ENCODE measurements around the gene CGB8. TPM values are rescaled to one million over a fixed set of nuclear protein-coding genes. Genes with fewer than 3 reads are reported as not detected.
"Not testable (repeated sequence)": the region's sequence is repeated elsewhere in the genome, so short reads cannot be mapped to it uniquely, and the experiment has no call there.

Gene CGB8
- total RNA-seq, 1 donor from 2014 or later, result not detected

GRCh38 chr19:49065905-49066512 is 17.1 kb upstream of the CGB8 start:
- intact Hi-C loops (cut with micrococcal nuclease), result no loop called here

DNA sequence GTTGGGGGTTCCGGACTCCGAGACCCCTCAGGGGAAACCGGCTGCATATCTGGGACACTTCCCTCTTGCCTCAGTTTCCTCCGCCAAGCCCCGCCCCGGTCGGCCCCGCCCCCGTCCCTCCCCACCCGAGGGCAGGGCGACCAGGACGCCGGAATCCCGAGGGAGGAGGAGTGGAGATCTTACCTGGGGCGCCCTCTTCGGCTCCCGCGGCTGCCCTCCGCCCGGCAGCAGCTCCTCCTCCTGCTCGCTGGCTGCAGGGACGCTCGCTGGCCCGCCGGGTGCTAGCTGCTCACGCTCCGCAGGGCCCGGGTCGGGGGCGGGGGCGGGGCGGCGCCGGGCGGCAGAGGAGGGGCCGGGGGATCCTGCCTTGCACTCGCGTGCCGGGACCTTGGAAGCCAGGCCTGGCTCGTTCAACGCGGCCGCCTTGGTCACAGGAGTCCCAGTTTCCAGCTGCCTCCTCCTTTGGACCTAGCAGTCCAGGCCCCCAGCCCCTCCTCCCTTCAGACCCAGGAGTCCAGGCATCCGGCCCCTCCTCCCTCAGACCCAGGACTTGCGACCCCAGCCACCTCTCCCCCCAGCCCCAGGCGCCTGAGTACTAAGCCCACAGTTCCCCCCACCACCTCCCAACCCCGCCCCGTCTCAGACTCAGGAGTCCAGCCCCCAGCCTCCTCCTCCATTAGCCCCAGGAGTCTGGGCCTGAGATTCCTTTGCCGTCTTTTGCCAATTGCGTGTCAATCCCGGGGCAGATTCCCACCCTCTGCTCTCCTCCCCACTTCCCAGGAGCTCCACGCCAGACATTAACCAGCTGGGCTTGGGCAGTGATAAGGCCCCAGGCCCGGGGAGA is 16.1 kb upstream of the CGB8 start, which contains the start of gene NTF4:
Gene NTF4, minus strand, starts transcription at position 51 of the 844 bp plus-strand sequence. CDS start 2,821 bp downstream, outside the sequence.
- intact Hi-C loops (cut with micrococcal nuclease), result no loop called here

DNA sequence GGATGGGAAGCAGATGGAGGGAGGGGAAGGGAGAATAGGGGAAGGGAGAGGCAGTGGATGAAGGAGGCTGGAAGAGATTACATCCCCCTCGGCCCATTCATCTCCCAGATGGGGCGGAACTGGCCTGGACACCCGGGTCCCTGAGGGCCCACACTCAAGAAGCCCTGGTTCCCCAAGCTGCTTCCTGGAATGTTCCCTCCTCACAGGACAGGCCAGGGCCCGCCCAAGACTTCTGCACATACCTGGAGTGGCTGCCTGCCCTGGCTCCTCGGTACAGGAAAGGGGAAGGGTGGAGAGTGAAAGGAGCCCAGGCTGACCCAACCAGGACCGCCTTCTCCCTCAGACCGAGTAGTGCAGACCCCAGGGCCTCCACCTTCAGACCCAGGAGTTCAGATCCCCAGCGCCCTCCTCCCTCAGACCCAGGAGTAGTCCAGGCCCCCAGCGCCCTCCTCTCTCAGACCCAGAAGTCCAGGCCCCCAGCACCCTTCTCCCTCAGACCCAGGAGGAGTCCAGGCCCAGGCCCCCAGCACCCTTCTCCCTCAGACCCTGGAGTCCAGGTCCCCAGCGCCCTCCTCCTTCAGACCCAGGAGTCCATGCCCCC is 15.2 kb upstream of the CGB8 start:
- intact Hi-C loops (cut with micrococcal nuclease), result no loop called here

DNA sequence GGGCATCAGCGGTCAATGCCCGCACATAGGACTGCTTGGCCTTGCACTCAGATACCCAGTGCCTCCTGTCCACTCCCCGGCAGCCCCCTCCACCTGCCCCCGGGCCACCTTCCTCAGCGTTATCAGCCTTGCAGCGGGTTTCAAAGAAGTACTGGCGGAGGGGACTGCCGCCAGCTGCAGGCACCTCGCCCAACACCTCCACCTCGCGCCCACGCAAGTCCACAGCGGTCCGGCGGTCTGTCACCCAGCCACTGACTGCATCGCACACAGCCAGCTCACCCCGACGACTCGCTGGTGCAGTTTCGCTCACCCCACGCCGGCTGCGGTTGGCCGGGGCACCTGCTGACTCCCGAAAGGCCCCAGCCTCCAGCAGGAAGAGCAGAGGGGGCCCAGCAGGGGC is 12.5 kb upstream of the CGB8 start:
- intact Hi-C loops (cut with micrococcal nuclease), result no loop called here

- intact Hi-C loops (cut with micrococcal nuclease), result no loop called here
Observed at GRCh38 chr19:49061000-49061399, 12.1 kb upstream of the CGB8 start.

DNA sequence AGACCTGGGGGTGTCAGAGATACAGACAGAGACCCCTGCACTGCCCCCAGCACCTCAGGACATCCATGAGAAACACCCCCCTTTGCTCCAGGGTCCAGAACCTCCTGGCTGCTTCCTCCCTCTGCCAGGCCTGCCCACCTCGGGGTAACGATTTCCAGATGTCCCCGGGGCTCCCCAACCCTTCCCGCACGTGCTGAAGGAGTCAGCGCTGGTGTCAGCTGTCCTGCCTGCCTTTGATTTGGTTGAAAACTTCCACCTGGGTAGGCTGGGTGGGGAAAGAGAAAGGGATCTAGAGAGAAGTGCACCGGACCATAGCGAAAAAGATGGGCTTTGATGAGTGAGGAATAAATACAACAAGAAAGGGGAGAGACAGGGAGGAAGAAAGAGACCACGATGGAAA is 10.1 kb upstream of the CGB8 start:
- intact Hi-C loops (cut with micrococcal nuclease), result no loop called here

DNA sequence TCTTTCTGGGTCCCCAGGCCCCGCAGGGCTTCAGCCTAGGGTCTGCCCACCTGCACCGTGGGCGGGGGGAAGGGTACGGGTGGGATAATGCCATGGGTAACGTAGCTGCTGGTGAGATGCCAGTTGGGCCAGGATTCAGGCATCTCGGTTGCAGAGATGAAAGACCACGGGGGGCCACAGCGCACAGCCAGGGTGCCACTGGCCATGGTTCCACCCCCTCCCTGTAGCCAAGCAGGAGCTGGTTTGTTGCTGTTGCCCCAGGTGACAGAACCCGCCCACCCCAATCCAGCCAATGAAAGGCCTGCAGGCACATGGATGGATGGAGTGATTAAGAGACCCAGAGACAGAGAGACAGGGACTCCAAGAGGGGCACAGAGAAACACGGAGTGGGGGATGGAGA is 9.7 kb upstream of the CGB8 start:
- intact Hi-C loops (cut with micrococcal nuclease), result no loop called here

GRCh38 chr19:49057636-49058234 is 8.8 kb upstream of the CGB8 start, which contains the start of gene CGB7:
CGB7 (minus strand) TSS chr19:49057749; CDS start chr19:49055375, 2,374 bp downstream.
- intact Hi-C loops (cut with micrococcal nuclease), result no loop called here

DNA sequence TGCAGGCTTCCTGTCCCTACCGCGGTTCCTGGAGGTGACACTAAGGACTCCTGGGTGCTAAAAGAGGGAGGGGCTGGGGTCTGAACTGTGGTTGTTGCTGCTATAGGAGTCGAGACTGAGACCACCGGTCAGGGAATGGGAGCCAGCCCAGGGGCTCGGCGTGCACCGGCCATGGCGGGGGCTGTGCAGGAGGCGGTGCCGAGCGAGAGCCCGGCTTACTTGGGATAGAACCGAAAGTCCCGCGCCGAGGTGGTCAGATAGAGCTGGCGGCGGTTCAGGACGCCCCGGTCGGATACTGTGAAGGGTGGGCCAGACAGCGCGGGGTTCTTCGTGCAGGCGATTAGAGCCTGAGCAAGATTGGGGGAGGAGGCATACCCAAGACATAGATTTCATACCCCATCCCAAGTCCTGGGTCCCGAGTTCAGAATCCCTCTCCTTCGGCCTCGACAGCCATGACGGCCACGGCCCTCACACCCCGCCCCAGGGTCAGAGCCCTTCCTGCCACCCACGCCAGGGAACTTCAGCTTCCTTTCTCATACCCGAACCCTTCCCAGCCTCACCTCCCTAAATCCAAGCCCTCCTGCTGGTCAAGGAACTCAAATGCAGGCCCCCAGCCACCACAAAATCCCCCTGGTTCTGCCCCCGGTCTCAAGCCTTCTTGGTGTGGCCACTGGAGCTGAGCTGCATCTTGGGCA is 8.1 kb upstream of the CGB8 start:
- intact Hi-C loops (cut with micrococcal nuclease), result not testable (repeated sequence)

DNA sequence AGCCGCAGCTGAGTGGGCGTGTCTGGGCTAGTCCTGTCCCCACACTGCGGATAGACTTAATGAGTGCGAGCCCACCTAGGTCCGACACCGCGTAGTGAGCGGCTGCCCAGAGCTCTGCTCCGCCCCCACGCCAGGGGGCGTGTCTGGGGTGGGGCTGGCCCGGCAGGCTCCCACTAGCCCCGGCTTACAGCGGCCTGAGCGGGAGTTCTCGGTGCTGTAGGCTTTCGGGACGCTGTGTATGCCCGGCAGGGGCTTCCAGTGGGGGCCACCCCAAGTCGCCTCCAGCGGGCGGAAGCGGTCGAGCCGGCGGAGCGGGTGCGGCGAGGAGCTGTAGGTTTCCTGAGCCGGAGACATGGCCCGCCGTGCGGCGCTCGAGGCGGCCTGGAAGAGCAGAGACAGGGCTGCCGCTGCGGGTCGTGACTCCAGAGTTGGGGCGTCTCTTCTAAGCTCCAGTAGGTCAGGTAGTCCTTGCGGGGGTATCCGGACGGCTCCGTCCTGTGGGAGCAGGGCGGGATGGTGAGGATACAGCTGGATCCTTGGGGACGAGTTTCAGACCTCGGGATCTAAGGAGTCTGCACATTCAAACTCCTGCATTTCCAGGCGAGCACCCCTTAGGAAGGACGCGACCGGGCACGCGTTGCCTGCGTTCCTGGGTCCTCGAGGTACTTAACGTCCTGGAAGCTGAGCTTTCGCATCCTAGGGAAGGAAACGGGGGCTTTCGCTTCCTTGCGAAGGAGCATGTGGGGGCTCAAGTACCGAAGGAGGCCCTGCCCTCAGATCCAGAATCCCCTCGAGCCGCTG is 7.4 kb upstream of the CGB8 start:
- intact Hi-C loops (cut with micrococcal nuclease), result no loop called here

- intact Hi-C loops (cut with micrococcal nuclease), result not testable (repeated sequence)
Observed at GRCh38 chr19:49050376-49051033, 1.6 kb upstream of the CGB8 start.

DNA sequence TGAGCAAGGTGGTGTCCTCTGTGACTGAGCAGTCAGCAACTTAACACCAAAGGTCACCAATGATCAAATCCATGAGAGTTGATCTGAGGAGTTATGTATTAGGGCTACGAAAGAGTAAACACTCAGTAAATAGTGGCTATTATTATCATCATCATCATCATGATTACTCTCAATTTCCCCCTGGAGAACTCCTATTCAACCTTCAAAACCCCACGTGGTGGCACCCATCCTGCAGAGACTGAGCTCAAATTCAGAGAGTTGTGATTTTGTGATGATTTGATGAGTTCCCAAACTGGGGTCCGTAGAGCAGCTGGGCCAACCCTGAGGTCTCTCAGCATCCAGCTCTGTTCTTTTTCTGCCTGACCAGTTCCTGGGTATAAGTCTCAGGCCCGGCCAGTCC is 923 bp upstream of the CGB8 start:
- intact Hi-C loops (cut with micrococcal nuclease), result not testable (repeated sequence)

DNA sequence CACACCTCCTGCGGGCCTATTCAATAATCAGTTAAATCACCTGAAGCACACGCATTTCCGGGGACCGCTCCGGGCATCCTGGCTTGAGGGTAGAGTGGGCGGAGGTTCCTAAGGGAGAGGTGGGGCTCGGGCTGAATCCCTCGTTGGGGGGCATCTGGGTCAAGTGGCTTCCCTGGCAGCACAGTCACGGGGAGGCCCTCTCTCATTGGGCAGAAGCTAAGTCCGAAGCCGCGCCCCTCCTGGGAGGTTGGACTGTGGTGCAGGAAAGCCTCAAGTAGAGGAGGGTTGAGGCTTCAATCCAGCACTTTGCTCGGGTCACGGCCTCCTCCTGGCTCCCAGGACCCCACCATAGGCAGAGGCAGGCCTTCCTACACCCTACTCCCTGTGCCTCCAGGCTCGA is 5.4 kb downstream of the CGB8 start, which contains the start of gene CGB5:
Gene CGB5, plus strand, starts transcription at position 301 of the 400 bp plus-strand sequence. CDS start 362 bp downstream, outside the sequence.
- intact Hi-C loops (cut with micrococcal nuclease), result not testable (repeated sequence)

DNA sequence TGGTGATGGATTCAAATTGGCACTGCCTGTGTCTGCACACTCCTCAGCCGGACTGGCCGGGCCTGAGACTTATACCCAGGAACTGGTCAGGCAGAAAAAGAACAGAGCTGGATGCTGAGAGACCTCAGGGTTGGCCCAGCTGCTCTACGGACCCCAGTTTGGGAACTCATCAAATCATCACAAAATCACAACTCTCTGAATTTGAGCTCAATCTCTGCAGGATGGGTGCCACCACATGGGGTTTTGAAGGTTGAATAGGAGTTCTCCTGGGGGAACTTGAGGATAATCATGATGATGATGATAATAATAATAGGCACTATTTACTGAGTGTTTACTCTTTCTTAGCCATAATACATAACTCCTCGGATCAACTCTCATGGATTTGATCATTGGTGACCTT is 6.2 kb downstream of the CGB8 start:
- intact Hi-C loops (cut with micrococcal nuclease), result not testable (repeated sequence)

- intact Hi-C loops (cut with micrococcal nuclease), result no loop called here
Observed at GRCh38 chr19:49042177-49042576, 6.7 kb downstream of the CGB8 start.

- intact Hi-C loops (cut with micrococcal nuclease), result not testable (repeated sequence)
Observed at GRCh38 chr19:49039736-49040135, 9.2 kb downstream of the CGB8 start.

DNA sequence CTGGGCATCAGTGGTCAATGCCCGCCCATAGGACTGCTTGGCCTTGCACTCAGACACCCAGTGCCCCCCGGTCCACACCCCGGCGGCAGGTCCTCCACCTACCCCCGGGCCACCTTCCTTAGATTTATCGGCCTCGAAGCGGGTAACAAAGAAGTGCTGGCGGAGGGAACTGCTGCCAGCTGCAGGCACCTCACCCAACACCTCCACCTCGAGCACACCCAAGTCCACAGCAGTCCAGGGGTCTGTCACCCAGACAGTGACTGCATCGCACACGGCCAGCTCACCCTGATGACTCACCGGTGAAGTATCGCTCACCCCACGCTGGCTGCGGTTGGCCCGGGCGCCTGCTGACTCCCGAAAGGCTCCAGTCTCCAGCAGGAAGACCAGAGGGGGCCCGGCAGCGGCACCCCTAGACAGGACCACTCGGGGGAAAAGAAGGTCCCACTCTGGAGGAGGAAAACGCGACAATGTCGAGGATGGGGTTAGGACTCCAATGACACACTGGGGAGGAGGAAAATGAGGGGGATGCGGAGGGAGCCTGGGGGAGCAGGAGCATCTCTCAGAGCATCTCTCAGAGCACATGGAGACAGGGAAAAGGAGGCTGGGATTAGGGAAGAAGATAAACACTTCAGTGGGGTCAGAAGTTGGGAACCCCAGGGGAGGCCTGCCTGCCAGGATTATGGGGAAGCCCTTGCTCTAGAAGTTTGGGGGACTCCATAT is 10.2 kb downstream of the CGB8 start:
- intact Hi-C loops (cut with micrococcal nuclease), result not testable (repeated sequence)

GRCh38 chr19:49038111-49038510 is 10.8 kb downstream of the CGB8 start:
- intact Hi-C loops (cut with micrococcal nuclease), result not testable (repeated sequence)

DNA sequence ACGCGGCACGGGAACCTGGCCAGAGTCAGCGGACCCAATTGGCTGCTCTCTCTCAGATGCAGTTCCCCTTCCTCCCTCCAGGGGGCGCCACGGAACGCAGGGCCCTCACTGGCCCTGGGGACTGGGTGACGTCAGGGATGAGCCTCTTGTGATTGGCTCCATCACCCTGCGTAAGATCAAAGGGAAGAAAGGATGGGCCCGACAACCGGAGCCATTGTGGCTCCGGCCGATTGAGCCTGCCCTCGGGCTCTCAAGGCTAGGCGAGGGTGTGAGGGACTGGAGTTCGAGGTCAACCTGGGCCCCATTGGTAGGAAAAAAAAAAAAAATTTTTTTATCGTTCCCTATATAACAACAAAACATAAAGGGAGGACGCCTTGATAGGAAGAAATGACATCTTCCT is 12.1 kb downstream of the CGB8 start, which contains the start of gene CGB1:
Gene CGB1, minus strand, starts transcription at position 81 of the 400 bp plus-strand sequence. CDS start 184 bp downstream, outside the sequence.
- intact Hi-C loops (cut with micrococcal nuclease), result not testable (repeated sequence)

Data from T-helper 2 cell treated with Interferon-gamma antibody and Interleukin-4, amounts not matched to agents 100 ng/mL and 5 ng/mL, for 36 hours (primary cell).